NCI-H748 (cell line): ENCODE data around the gene HCN2.
"Not testable (repeated sequence)": the region's sequence is repeated elsewhere in the genome, so short reads cannot be mapped to it uniquely, and the experiment has no call there.

ENCODE experiments used
- DNase-seq: peaks from one replicate; lab custom pipeline; 2025; ENCODE audit not compliant: unreplicated experiment; lab: John Stamatoyannopoulos, UW

The HCN2 gene

DNA sequence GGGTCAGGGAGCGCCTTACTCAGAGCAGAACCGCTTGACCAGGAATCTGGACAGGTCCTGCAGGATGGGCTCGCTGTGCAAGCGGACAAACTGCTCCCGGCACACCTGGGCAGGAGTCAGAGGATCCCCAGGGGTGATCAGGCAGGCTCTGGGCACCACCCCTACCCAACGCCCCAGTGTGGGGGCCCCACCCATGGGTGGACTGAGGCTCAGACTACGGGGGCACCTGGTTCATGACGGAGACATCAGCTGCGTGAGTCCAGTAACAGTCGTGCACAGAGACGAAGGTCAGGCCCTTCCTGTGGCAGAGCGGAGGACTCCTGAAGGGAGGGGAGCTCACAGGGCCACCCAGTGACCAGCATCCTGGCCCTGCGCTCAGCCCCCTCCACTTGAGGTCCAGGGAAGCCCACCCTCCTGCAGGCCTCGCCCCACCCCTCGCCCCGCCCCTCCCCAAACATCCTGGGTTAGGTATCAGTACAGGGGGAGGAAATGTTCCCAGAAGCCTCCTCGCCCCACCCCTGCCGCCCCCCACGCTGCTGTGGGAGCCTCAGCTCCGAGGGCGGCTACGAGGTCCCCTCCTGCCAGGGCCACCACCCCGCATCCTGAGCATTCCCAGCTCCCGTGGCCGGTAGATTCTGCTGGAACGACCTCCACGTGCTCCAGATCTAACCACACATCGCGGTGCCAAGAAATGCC, 28.0 kb downstream of the HCN2 start:
- no peak for DNase-seq

DNA sequence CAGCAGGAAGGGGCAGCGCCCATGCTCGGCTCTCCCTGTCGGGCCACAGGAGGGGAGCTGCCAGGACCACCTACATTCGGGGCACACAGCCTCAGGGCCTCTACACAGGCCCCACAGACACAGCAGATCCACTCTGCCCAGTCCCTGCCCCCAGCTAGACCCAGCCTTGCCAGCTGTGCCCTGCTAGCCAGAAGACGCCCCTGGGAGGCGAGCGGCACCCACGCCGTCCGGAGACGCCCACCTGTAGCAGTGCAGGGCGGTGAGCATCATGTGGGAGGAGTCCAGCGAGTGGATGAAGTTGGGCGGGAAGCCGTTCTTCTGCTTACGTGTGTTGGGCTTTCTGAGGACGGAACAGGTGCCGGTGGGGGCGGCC, 28.6 kb downstream of the HCN2 start:
- DNase-seq, result no peak

DNA sequence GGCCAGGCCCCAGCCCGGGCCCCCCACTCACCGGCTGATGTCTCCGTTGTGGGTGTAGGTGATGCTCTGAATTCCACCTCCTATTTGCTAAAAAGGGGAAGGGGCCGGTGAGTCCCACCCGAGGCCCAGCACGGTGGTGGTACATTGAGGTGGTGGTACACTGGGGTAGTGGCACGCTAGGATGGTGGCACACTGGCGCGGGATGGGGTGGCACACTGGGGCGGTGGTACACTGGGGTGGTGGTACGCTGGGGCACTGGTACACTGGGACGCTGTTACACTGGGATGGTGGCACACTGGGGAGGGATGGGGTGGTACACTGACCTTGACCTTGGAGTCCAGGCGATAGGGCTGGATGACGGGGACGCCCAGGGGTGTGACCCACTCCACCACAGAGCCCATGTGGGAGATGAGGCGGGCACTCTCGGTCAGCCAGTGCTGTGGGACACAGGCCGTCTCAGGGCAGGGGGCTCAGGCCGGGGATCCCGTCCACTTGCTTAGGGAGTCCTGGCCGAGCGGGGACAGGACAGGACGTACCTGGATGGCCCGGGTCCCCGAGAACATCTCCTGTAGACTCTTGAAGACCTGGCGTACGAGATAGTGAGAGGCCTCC, 29.1 kb downstream of the HCN2 start:
- no peak for DNase-seq

DNA sequence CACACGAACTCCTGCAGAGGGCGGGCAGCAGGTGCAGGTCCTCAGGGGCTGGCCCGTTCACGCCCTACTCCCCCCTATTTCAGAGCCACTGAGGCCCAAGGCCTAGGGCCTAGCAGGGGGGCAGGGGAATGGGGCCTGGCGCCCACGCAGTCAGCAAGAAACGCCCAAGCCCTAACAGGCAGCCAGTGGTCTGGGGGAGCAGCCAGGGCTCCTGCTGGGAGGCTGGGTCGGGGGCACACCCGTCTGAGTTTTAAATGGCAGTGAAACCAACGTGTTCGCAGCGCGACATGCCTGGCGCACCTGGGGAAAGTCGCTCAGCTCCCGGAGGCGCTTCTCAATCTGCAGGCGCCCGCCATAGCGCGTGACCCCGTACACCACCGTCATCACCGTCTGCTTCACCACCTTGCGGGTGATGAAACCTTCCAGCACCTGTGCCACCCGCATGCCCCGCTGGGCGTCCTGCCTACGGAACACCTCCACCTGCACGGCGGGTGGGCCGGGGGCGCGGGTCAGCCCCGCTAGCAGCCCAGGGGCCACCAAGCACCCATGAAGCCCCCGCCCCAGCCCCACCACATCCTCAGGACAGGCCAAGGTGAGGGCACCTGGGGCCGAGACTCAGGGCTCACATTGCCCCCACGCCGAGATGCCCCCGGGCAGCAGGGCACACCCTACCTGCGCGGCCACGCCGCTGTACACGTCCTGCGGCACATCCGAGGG, 29.8 kb downstream of the HCN2 start:
- DNase-seq, result no peak

DNA sequence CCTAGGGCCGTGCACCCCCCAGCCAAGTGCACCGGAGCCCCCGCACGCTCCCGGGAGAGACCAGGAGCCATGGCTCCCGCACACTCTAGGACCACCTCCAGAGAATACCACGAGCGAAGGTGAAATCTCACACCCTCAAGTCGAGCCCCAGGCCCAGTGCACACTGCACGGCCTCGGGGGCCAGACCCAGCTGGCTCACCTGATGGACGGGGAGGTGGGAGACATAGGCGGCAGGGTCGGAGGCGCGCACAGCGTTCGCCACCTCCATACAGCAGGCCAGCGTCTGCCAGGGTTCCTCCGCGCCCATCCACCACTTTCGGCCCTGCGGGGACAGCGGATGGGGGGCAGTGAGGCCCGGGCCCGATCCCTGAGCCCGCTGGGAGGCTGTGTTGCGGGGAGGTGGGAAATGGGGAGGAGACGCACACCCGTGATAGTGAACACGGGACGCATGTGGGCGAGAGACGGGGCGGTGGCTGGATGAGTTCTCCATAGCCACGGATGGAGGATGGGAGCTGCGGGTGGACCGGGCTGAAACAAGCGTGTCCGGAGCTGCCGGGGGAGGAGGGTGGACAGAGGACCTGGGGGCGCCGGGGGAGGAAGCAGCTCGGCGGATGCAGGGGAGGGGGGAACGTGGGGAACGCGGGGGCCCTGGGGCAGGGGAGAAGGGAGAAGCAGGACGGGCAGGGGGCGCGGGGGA, 30.6 kb downstream of the HCN2 start:
- no peak for DNase-seq

DNA sequence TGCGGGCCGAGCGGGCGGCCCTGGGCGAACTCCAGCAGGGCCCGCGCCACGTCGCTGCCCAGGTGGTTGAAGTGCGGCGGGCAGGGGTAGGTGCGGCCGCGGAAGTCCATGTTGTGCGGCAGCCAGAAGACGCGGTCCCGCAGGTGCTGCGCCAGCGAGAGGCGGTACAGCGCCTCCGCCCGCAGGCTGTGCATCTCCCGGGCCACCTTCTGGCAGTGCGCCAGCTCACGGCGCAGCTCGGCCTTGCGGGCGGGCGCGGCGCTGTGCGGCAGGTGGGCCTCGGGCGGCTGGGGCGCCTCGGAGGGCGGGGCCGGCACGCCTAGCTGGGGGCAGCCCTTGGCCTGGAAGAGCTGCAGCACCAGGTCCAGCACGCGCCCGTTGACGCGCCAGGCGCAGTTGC, 31.5 kb downstream of the HCN2 start:
- not testable (repeated sequence) for DNase-seq

DNA sequence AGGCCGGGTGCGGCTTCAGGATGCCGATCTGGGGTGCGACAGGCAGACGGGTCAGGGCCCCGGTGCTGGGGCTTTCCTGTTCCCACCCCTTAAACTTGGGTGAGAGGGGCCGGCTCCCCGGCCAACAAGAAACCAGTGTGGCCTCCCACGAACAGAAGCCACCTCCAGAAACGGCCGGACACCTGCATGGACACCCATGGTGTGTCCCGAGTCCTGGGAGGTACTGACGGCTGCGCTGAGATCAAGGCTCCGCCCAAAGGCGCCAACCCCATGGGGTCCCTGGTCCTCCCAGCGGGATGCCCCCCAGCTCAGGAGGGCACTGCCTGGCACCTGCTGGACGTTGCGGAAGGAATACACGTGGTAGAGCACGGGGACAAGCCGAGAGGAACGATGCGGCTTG, 32.1 kb downstream of the HCN2 start:
- DNase-seq, result no peak

DNA sequence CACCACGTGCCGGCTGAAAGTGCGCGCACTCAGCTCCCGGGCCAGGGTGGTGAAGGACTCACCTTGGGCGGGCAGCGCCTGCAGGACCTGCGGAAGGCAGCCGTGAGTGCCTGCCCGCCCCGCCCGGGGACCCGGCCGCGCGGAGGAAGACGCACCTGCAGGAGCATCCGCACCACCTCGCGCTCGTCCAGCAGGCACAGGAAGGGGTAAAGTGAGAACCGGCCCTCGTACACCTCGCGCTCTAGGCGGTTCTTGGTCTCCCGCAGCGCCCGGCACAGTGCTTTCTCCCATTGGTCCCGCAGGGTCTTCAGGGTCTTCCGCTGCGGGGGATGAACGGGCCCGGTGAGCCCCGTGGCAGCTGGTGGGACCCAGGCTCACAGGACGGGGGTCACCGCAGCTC, 33.0 kb downstream of the HCN2 start:
- DNase-seq, result no peak

DNA sequence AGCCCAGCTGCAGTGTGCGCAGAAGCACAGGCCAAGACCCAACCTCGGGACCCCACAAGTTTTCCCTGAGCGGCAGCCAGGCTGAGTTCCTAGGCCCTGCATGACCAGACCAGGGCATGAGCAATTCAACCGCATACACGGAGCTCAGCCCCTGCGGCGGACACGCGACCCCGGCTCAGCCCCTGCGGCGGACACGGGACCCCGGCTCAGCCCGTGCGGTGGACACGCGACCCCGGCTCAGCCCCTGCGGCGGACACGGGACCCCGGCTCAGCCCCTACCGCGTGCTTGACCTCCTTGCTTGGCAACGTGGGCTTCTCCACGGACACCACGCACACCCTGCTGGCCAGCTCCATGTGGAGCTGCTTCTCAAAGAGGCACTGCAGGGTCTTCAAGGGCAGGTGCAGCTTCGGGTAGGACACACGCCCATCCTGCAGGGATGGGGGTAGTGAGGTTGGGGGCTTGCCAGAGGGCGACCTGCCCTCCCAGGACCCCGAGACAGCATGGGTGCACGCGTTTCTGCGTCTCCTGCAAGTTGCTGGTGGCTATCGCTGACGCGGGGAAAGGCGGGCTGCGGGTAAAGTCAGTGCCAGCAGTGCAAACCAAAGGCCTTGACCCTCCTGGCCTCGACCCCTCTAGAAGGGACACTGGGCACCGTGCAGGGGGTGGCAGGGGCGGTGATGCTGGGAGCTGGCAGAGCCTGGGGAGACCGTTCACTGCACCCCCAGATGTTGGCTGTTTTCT, 33.7 kb downstream of the HCN2 start:
- no peak for DNase-seq

DNA sequence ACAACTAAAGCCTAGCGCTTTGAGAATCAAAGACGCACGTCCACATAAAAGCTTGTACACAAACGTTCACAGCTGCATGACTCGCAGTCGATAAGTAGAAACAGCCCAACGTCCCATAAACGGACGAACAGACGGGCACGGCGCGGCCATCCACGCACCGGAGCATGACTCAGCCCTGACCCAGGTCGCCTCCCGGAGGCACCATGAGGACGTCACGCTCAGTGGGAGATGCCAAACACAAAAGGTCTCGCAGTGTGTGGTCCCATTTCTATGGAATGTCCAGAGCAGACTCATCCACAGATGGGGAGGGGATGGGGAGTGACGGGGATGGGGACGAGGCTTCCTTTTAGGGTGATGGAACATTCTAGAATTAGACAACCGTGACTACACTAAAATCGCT, 34.3 kb downstream of the HCN2 start:
- DNase-seq, result no peak

DNA sequence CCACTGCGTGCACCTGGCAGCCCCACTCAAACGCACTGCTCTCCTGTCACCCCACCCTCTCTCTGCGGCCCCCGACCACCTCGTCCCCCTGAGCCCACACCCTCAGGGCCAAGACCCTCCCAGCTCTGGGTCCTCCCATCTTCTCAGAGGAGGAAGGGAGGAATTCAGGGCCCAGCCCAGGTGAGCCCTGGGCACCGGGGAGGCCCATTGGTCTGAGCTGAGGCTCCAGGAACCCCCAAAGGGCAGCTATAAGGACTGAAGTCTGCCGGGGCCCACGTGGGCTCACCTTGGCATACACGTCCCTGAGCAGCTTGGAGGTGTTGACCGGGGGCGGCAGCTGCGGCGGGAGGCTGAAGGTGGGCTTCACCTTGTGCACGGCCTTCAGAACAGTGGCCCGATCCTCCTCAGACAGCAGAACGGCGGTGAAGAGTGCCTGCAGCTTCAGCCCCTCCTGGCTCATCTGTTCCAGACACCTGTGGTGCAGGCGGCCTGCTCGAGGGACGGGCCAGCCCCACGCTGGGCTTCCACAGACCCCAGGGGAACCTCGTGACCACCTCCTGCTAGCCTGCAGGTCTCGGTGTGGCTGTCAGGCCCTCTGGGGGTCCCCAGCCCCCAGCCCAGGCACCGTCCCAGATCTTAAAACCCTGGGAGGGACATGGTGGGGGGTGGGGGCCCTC, 34.9 kb downstream of the HCN2 start:
- DNase-seq, result no peak

DNA sequence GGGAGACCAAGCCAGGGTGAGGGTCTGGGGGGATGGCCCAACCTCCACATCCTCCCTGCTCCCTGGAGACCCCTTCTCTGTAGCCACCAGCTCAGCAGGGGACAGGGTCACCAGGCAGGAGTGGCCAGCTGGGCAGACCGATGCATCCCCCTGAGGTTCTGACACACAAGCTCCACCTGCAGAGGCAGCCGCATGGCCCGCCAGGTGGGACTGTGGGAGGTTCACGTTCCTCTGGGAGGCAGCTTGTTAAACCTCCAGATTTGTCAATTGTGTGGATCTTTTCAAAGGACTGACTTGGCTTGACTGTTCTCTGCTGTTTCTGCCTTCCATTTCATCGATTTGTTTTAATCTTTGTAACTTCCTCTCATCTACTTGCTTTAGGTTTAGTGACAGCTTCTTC, 35.6 kb downstream of the HCN2 start:
- DNase-seq, result no peak

DNA sequence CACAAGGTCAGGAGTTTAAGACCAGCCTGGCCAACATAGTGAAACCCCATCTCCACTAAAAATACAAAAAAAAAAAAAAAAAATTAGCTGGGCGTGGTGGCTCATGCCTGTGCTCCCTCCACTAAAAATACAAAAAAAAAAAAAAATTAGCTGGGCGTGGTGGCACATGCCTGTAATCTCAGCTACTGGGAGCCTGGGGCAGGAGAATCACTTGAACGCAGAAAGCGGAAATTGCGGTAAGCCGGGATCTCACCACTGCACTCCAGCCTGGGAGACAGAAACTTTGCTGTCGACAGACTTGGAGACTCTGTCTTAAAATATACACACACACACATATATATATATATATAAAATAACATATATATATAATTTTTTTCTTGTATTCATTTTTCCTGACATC, 36.9 kb downstream of the HCN2 start:
- DNase-seq, result not testable (repeated sequence)

DNA sequence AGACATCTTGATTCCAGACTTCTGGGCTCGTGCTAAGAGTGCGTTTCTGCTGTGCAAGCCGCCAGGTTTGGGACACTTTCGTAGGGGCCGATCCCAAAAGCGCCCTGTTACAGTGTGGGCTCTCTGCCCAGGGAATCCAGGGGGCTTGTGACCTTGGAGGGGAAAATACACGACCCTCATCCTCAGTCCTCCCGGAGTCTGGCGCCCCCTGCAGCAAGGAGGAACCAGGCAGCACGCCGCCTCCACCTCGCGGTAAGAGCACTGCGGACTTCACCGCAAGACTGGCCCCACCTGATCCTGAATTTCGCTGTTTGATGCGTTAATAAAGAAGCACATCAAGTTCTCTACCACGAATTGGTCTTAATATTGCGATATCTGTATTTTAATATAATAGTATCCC, 38.5 kb downstream of the HCN2 start:
- no peak for DNase-seq

DNA sequence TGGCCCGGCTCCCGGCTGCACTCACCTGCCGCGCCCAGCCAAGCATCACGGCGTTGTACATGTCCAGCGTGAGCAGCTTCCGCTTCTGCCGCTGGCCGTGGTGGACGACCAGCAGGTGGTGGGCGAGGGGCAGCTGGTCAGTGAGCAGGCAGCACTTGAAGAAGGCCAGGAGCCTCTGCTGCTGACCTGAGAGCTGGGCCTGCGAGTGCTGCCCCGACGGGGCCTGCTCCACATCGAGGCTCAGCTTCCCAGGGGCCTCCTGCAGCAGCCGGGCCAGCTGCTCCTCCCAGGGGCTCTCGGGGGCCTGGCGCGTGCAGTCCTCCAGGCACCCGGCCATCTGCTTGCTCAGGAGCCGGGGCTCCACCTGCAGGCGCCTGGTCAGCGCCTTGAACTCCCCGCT, 39.8 kb downstream of the HCN2 start:
- DNase-seq, result not testable (repeated sequence)

DNA sequence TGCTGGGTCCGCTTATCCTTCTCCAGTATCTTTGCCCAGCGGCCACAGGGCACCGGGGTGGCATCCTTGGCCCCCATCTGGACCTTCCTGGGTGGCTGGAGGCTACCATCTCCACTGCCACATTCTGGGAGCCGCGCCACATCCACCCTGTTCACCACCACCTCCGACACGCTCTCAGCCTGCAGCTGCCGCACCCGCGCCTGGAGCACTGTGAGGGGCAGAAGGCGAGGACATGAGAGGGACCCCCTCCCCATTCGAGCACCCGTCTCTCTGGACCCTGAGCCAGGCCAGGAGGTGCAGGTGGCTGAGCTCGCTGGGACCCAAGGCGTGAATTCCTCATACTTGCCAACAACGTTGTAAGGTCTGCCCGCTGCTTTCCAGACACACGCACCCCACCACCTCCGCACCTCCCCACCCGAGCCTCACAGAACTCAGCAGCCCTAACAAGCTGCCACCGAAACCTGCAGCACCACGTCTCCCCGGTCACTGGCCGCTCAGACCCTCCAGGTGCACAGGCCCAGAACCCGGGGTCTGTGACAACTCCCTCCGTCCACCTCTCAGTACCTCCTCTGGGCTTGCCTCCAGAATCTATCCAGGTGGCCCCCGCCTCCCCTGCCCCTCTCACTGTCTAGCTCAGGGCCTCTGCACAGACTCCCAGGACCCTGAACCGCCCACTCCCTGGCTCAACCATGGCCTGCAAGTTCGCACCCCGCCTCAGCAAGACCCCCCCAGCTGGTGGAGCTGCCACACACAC, 40.5 kb downstream of the HCN2 start:
- DNase-seq, result no peak

DNA sequence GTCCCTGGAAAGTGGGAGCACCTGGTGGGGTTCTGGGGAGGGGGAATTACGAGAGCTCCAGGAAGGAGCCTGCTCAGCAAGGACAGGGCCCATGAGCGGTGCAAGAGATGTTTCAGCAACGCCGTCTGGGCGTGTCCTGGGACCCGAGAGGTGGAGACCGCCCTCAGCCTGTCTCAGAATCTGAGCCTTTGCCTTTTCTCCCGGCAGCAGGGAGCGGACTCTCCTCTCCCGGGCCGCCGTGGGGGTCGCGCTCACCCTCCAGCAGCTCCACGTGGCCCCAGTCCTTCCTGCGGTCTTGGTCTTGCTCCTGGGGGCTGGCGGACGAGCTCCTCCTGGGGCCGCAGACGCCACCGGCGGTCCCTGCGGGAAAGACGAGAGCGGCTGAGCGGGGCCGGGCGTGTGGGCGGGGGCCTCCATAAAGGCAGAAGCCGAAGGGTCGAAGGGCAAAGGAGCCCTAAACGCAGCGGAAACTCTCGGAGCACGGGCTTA, 42.9 kb downstream of the HCN2 start:
- peak; percentile 26 for DNase-seq

DNA sequence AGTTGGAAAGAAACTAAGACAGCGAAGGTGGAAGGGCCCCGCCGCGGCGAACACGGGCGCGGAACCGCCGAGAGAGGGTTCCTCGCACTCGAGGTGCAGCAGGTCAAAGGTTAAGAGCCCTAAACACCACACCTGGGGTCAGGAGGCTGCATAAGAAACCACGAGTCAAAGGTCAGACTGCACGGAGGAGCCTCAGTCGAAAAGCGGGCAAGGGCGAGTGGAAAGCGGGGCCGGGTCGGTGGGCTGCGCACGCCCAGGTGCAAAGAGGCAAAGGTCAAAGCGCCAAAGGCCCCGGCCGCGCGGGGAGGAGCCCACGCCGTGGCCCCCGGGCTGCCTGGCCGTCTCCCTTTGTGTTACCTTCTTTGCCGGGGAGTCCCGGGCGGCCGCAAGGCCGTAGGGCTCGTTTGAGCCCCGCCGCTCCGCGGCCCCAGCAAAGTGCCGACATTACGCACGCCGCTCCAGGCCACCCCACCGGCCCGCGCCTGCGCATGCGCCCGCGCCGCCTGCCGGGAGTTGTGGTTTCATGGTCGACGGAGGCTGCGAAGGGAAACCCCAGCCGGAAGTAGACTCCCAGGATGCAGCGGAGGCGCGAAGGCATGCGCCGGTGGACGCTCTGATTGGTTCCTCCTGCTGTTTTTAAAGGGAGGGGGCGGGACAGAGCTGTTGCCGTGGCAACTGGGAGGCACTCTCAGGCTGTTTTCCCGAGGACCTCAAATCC, 43.5 kb downstream of the HCN2 start, which contains the start of gene POLRMT:
Gene POLRMT (minus strand): TSS at position 470 of the 718 bp plus-strand sequence. CDS start 25 bp downstream, at position 445.
- DNase-seq, result peak; percentile 95
